Ecto neural progenitor cell (in vitro differentiated cells): ENCODE measurements around the gene MTM1.

Experiments
- DNase-seq: peaks from one replicate; pipeline ENCODE4 v3.0.0-alpha.2; 2018; ENCODE audit warnings: low spot score

The MTM1 gene

GRCh38 chrX:150676221-150676620, 107.8 kb downstream of the MTM1 start:
- no peak for DNase-seq

GRCh38 chrX:150680974-150681373, 112.6 kb downstream of the MTM1 start:
- no peak for DNase-seq

GRCh38 chrX:150683112-150683511, 114.7 kb downstream of the MTM1 start:
- DNase-seq, result no peak

GRCh38 chrX:150683536-150684146, 115.2 kb downstream of the MTM1 start:
- no peak for DNase-seq

GRCh38 chrX:150688911-150689451, 120.6 kb downstream of the MTM1 start:
- DNase-seq, result no peak

- DNase-seq, result no peak
Observed at GRCh38 chrX:150690126-150690525, 121.7 kb downstream of the MTM1 start.

- no peak for DNase-seq
Observed at GRCh38 chrX:150692296-150692695, 123.9 kb downstream of the MTM1 start.

- DNase-seq, result peak; percentile 58
Observed at GRCh38 chrX:150692831-150693724, 124.7 kb downstream of the MTM1 start, which contains the start of gene MTMR1. Gene MTMR1 (plus strand): TSS chrX:150693396. CDS start chrX:150693531, 135 bp downstream.

- peak; percentile 58 for DNase-seq
Observed at GRCh38 chrX:150693725-150694574, 125.5 kb downstream of the MTM1 start.

- DNase-seq, result no peak
Observed at GRCh38 chrX:150694738-150695410, 126.5 kb downstream of the MTM1 start.

GRCh38 chrX:150696331-150696730, 127.9 kb downstream of the MTM1 start:
- no peak for DNase-seq

- no peak for DNase-seq
Observed at GRCh38 chrX:150696866-150697265, 128.4 kb downstream of the MTM1 start.

GRCh38 chrX:150697641-150698040, 129.2 kb downstream of the MTM1 start:
- no peak for DNase-seq

- DNase-seq, result no peak
Observed at GRCh38 chrX:150698981-150699380, 130.6 kb downstream of the MTM1 start.

- no peak for DNase-seq
Observed at GRCh38 chrX:150700107-150700506, 131.7 kb downstream of the MTM1 start.

GRCh38 chrX:150701377-150701776, 133.0 kb downstream of the MTM1 start:
- no peak for DNase-seq

- no peak for DNase-seq
Observed at GRCh38 chrX:150702966-150703694, 134.7 kb downstream of the MTM1 start.

- no peak for DNase-seq
Observed at GRCh38 chrX:150703695-150703974, 135.2 kb downstream of the MTM1 start.

- no peak for DNase-seq
Observed at GRCh38 chrX:150704030-150704613, 135.7 kb downstream of the MTM1 start.

GRCh38 chrX:150712619-150713018, 144.2 kb downstream of the MTM1 start:
- DNase-seq, result no peak

GRCh38 chrX:150715184-150715583, 146.8 kb downstream of the MTM1 start:
- no peak for DNase-seq
